ENCODE results near the gene CACNA1D. TPM values are rescaled to one million over a fixed set of nuclear protein-coding genes. Genes with fewer than 3 reads are reported as not detected.
"Not testable (repeated sequence)": the region's sequence is repeated elsewhere in the genome, so short reads cannot be mapped to it uniquely, and the experiment has no call there.

CACNA1D gene
- polyA plus RNA-seq, 1 donor (not counting 4 experiments of a cell fraction or from before 2014, with no cell fraction given) = 0.20 TPM

DNA sequence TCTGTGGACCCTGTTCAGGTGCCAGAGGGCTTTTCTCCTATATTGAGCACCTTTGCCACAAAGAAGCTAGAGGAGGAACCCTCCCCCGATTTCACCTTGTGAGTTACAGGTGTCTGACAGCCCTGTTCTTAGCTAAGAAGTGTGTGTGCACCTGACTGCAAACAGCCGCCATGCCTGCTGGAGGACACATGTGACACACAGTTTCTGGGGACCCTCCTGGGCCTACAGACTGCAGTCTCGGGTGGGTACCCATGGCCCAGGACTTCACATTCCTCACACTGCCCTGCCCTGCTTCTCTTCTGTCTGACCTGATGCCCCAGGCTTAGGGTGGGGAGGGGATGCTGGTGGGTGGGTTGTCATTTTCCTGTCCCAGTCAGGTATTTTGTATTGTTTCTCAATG is 140.6 kb downstream of the CACNA1D start:
- Histone ChIP-seq H3K9me1 (ENCODE audit: control insufficient read depth, extremely low read depth, insufficient read depth, low read length) (no peaks in the 10 kb centered on the region), H3K9me3 (ENCODE audit: control insufficient read depth, low read depth, low read length) (no peaks in the 10 kb centered on the region), H3K4me3 (ENCODE audit: control insufficient read depth in 2 of 3, extremely low read depth in 1 of 3, insufficient read depth in 2 of 3, low read depth in 1 of 3, low read length in 3 of 3) (no peak overlapping the region), H3K79me2 (ENCODE audit: control insufficient read depth, insufficient read depth, low read length) (no peaks in the 10 kb centered on the region), H3K36me3 (ENCODE audit: control insufficient read depth in 2 of 2, extremely low read depth in 1 of 2, insufficient read depth in 2 of 2, low read length in 2 of 2) (no peaks in the 10 kb centered on the region), H3K27me3 (ENCODE audit: control insufficient read depth, extremely low read depth, insufficient read depth, low read length) (no peaks in the 10 kb centered on the region), H3K4me1 (ENCODE audit: control insufficient read depth, extremely low read depth, insufficient read depth, low read length) (no peaks in the 10 kb centered on the region), H3K9ac (ENCODE audit: control insufficient read depth, extremely low read depth, insufficient read depth, low read length) (no peak overlapping the region), H3K4me2 (ENCODE audit: control insufficient read depth, extremely low read depth, insufficient read depth, low read depth, low read length) (no peak overlapping the region), H3K27ac (ENCODE audit: control insufficient read depth, insufficient read depth, low read length) (no peak overlapping the region), H4K20me1 (ENCODE audit: control insufficient read depth, extremely low read depth, insufficient read depth, low read length) (no peaks in the 10 kb centered on the region), H2AFZ (ENCODE audit: control insufficient read depth, low read length) (no peak overlapping the region)
- no peak for DNase-seq (ENCODE audit: low read depth, low spot score)
- TF ChIP-seq, protein P1, sequence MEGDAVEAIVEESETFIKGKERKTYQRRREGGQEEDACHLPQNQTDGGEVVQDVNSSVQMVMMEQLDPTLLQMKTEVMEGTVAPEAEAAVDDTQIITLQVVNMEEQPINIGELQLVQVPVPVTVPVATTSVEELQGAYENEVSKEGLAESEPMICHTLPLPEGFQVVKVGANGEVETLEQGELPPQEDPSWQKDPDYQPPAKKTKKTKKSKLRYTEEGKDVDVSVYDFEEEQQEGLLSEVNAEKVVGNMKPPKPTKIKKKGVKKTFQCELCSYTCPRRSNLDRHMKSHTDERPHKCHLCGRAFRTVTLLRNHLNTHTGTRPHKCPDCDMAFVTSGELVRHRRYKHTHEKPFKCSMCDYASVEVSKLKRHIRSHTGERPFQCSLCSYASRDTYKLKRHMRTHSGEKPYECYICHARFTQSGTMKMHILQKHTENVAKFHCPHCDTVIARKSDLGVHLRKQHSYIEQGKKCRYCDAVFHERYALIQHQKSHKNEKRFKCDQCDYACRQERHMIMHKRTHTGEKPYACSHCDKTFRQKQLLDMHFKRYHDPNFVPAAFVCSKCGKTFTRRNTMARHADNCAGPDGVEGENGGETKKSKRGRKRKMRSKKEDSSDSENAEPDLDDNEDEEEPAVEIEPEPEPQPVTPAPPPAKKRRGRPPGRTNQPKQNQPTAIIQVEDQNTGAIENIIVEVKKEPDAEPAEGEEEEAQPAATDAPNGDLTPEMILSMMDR (optimal IDR thresholded peaks at IDR 0.05 in 1 of 3, IDR thresholded peaks at IDR 0.05 in 1 of 3, conservative IDR thresholded peaks at IDR 0.05 in 1 of 3; ENCODE audit: extremely low read depth in 1 of 3, insufficient read depth in 2 of 3, low read length in 3 of 3) = no peak
- no peak for TF ChIP-seq EZH2 (IDR thresholded peaks at IDR 0.05; ENCODE audit: low read length)
- FAIRE-seq = no peak
- dilution Hi-C loops (cut with MboI; ENCODE audit: extremely low pct_ligation_motif_present, low sequenced_read_pairs) = no loop called here

DNA sequence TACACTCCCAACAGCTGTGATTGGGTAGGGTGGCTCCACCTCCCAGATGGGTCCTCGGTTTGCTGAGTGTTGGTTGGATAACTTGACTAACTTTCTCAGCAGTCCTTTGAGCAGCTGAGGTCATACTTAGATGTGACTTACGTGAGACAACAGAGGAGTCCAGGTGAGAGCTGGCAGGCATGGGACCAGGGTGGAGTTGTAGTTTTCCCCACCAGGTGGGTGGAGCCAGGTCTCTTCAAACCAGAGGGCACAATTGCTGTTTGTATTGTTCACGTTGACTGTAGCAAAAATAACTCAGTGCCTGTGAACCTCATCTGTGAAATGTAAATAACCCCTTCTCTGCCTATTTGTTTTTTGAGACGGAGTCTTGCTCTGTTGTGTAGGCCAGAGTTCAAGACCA is 144.4 kb downstream of the CACNA1D start:
- H3K4me2 ChIP-seq (ENCODE audit: control insufficient read depth, extremely low read depth, insufficient read depth, low read depth, low read length); H3K4me3 ChIP-seq (ENCODE audit: control insufficient read depth in 2 of 3, extremely low read depth in 1 of 3, insufficient read depth in 2 of 3, low read depth in 1 of 3, low read length in 3 of 3); H2AFZ ChIP-seq (ENCODE audit: control insufficient read depth, low read length); H3K9ac ChIP-seq (ENCODE audit: control insufficient read depth, extremely low read depth, insufficient read depth, low read length); H3K79me2 ChIP-seq (ENCODE audit: control insufficient read depth, insufficient read depth, low read length); H3K36me3 ChIP-seq (ENCODE audit: control insufficient read depth in 2 of 2, extremely low read depth in 1 of 2, insufficient read depth in 2 of 2, low read length in 2 of 2); H3K27ac ChIP-seq (ENCODE audit: control insufficient read depth, insufficient read depth, low read length); H3K4me1 ChIP-seq (ENCODE audit: control insufficient read depth, extremely low read depth, insufficient read depth, low read length); H3K9me3 ChIP-seq (ENCODE audit: control insufficient read depth, low read depth, low read length); dilution Hi-C loops (cut with MboI; ENCODE audit: extremely low pct_ligation_motif_present, low sequenced_read_pairs); DNase-seq (ENCODE audit: low read depth, low spot score); H4K20me1 ChIP-seq (ENCODE audit: control insufficient read depth, extremely low read depth, insufficient read depth, low read length); H3K9me1 ChIP-seq (ENCODE audit: control insufficient read depth, extremely low read depth, insufficient read depth, low read length): not testable (repeated sequence)
- FAIRE-seq = peak; percentile 83
- H3K27me3 ChIP-seq (ENCODE audit: control insufficient read depth, extremely low read depth, insufficient read depth, low read length) = peaks cover 11% of the 10 kb centered on the region

DNA sequence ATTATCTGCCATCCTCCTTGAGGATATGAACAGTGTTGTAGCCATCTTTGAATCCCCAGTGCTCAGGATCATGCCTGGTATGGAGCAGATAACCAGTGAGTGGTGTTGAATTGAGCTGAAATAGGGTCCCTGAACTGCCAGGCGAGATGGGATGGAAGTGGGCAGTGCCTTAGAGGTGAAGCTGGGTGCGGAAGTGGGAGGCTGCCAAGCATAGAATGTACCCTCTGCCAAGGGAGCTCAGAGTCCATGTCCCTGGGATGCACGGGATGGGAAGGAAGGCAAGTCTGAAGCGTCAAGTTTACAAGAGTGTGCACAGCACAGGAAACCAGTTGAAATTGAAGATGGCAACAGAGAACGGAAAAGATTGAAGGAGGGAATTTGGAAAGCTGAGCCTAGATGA is 147.0 kb downstream of the CACNA1D start:
- Histone ChIP-seq H3K9me3 (ENCODE audit: control insufficient read depth, low read depth, low read length) (no peaks in the 10 kb centered on the region), H3K36me3 (ENCODE audit: control insufficient read depth in 2 of 2, extremely low read depth in 1 of 2, insufficient read depth in 2 of 2, low read length in 2 of 2) (no peaks in the 10 kb centered on the region), H3K4me2 (ENCODE audit: control insufficient read depth, extremely low read depth, insufficient read depth, low read depth, low read length) (no peak overlapping the region), H4K20me1 (ENCODE audit: control insufficient read depth, extremely low read depth, insufficient read depth, low read length) (no peaks in the 10 kb centered on the region), H3K9ac (ENCODE audit: control insufficient read depth, extremely low read depth, insufficient read depth, low read length) (no peak overlapping the region), H2AFZ (ENCODE audit: control insufficient read depth, low read length) (no peak overlapping the region), H3K27ac (ENCODE audit: control insufficient read depth, insufficient read depth, low read length) (no peak overlapping the region), H3K9me1 (ENCODE audit: control insufficient read depth, extremely low read depth, insufficient read depth, low read length) (no peaks in the 10 kb centered on the region), H3K79me2 (ENCODE audit: control insufficient read depth, insufficient read depth, low read length) (no peaks in the 10 kb centered on the region), H3K4me1 (ENCODE audit: control insufficient read depth, extremely low read depth, insufficient read depth, low read length) (no peaks in the 10 kb centered on the region), H3K4me3 (ENCODE audit: control insufficient read depth in 2 of 3, extremely low read depth in 1 of 3, insufficient read depth in 2 of 3, low read depth in 1 of 3, low read length in 3 of 3) (no peak overlapping the region), H3K27me3 (ENCODE audit: control insufficient read depth, extremely low read depth, insufficient read depth, low read length) (peaks cover 15% of the 10 kb centered on the region)
- FAIRE-seq (no peak), DNase-seq (ENCODE audit: low read depth, low spot score) (no peak)
- dilution Hi-C loops (cut with MboI; ENCODE audit: extremely low pct_ligation_motif_present, low sequenced_read_pairs) = no loop called here
- TF ChIP-seq EZH2 (IDR thresholded peaks at IDR 0.05; ENCODE audit: low read length) = no peak
- TF ChIP-seq, protein P1 (optimal IDR thresholded peaks at IDR 0.05 in 1 of 3, IDR thresholded peaks at IDR 0.05 in 1 of 3, conservative IDR thresholded peaks at IDR 0.05 in 1 of 3; ENCODE audit: extremely low read depth in 1 of 3, insufficient read depth in 2 of 3, low read length in 3 of 3) = no peak
